CD14-positive monocyte (primary cell): Measurements from ENCODE around the gene WDR62. TPM values are rescaled to one million over a fixed set of nuclear protein-coding genes. Genes with fewer than 3 reads are reported as not detected.

Experiments
- DNase-seq, 3 donors: peaks; one replicate each; pipeline ENCODE4 v3.0.0-alpha.2; 2011 to 2022
- H2AFZ ChIP-seq: 2 replicates; pipeline ENCODE4 v1.6.0; 2012; ENCODE audit warnings: mild to moderate bottlenecking, low read depth, low read length, inconsistent platforms; ENCODE audit not compliant: insufficient read depth, poor library complexity, severe bottlenecking
- H3K27ac ChIP-seq, 2 donors: 1 replicate in 1 of 2; 2 replicates in 1 of 2; pipeline ENCODE4 v1.5.1; 2012 to 2013; ENCODE audit warnings: low read length in 2 of 2, control low read depth in 1 of 2, inconsistent platforms in 1 of 2, low read depth in 1 of 2, mild to moderate bottlenecking in 1 of 2
- H3K27me3 ChIP-seq, 2 donors: one replicate each; pipeline versions ENCODE4 v1.6.0 to v1.6.1; 2011 to 2013; ENCODE audit warnings: low read length in 2 of 2; ENCODE audit not compliant: control insufficient read depth in 2 of 2, insufficient read depth in 2 of 2
- H3K36me3 ChIP-seq, 2 donors: replicated peaks in 1 of 2; 1 replicate in 1 of 2; 2 replicates in 1 of 2; pipeline versions ENCODE4 v1.5.1 to v1.6.1; 2012 to 2013; ENCODE audit warnings: low read length in 2 of 2, control low read depth in 1 of 2, inconsistent platforms in 1 of 2, mild to moderate bottlenecking in 1 of 2; ENCODE audit not compliant: insufficient read depth in 2 of 2, control insufficient read depth in 1 of 2
- H3K4me1 ChIP-seq, 2 donors: 1 replicate in 1 of 2; 2 replicates in 1 of 2; pipeline versions ENCODE4 v1.5.1 to v1.6.1; 2012 to 2013; ENCODE audit warnings: low read length in 2 of 2, control low read depth in 1 of 2, inconsistent platforms in 1 of 2, mild to moderate bottlenecking in 1 of 2, moderate library complexity in 1 of 2; ENCODE audit not compliant: insufficient read depth in 2 of 2, control insufficient read depth in 1 of 2
- H3K4me2 ChIP-seq: replicated peaks from 2 replicates; pipeline ENCODE3; 2012; ENCODE audit warnings: low read length, moderate library complexity, mild to moderate bottlenecking; ENCODE audit not compliant: poor library complexity, severe bottlenecking; ENCODE audit errors: extremely low read depth
- H3K4me3 ChIP-seq, 3 experiments: fragments of 200-600 bp in 1 of 3; sonication (generic) in 1 of 3; replicated peaks in 1 of 3; 1 replicate in 2 of 3; 2 replicates in 1 of 3; pipeline ENCODE4 v1.5.1; 2011 to 2013; ENCODE audit warnings: low read length in 3 of 3, mild to moderate bottlenecking in 3 of 3, control low read depth in 2 of 3, low read depth in 2 of 3, inconsistent platforms in 1 of 3, moderate library complexity in 1 of 3
- H3K79me2 ChIP-seq: 2 replicates; pipeline ENCODE4 v1.6.0; 2012; ENCODE audit warnings: mild to moderate bottlenecking, control low read depth, inconsistent platforms, low read length, moderate library complexity; ENCODE audit not compliant: insufficient read depth
- H3K9ac ChIP-seq: 2 replicates; pipeline ENCODE4 v1.6.0; 2017; ENCODE audit warnings: low read length, mild to moderate bottlenecking; ENCODE audit not compliant: insufficient read depth, poor library complexity, severe bottlenecking
- H3K9me3 ChIP-seq, 2 donors: replicated peaks in 1 of 2; 1 replicate in 1 of 2; 2 replicates in 1 of 2; pipeline versions ENCODE4 v1.5.1 to v1.6.1; 2012 to 2013; ENCODE audit warnings: low read length in 2 of 2, control low read depth in 1 of 2; ENCODE audit not compliant: control insufficient read depth in 1 of 2, insufficient read depth in 1 of 2
- H4K20me1 ChIP-seq: 2 replicates; pipeline ENCODE4 v1.6.0; 2012; ENCODE audit warnings: mild to moderate bottlenecking, low read length, control low read depth, moderate library complexity; ENCODE audit not compliant: insufficient read depth
- H3K27ac Mint-ChIP-seq, 7 donors: one replicate each; pipeline ENCODE4 v1.8.0; 2020; ENCODE audit warnings: mild to moderate bottlenecking in 7 of 7, mixed read lengths in 7 of 7, moderate library complexity in 6 of 7, inconsistent platforms in 2 of 7
- H3K27me3 Mint-ChIP-seq, 3 donors: one replicate each; pipeline ENCODE4 v1.8.0; 2021 to 2022; ENCODE audit warnings: low read depth in 3 of 3, mild to moderate bottlenecking in 3 of 3, mixed read lengths in 3 of 3, moderate library complexity in 3 of 3, inconsistent platforms in 1 of 3
- H3K36me3 Mint-ChIP-seq, 2 donors: one replicate each; pipeline ENCODE4 v1.8.0; 2020; ENCODE audit warnings: mixed read lengths in 2 of 2, inconsistent platforms in 1 of 2, mild to moderate bottlenecking in 1 of 2
- H3K4me1 Mint-ChIP-seq: one replicate; pipeline ENCODE4 v1.8.0; 2020; ENCODE audit warnings: mild to moderate bottlenecking, mixed read lengths
- H3K4me3 Mint-ChIP-seq, 2 donors: one replicate each; pipeline ENCODE4 v1.8.0; 2020; ENCODE audit warnings: mild to moderate bottlenecking in 2 of 2, mixed read lengths in 2 of 2, moderate library complexity in 1 of 2
- H3K9me3 Mint-ChIP-seq, 7 donors: one replicate each; pipeline ENCODE4 v1.8.0; 2020 to 2022; ENCODE audit warnings: mixed read lengths in 7 of 7, mild to moderate bottlenecking in 6 of 7, moderate library complexity in 6 of 7, inconsistent platforms in 2 of 7
- WGBS: methylation state at CpG from one replicate; pipeline ENCODE4 v1.1.5; 2013; ENCODE audit warnings: missing lambda C conversion rate; ENCODE audit not compliant: insufficient coverage; 5-methylcytosine and 5-hydroxymethylcytosine counted together
- intact Hi-C, 2 donors: fragments of 100-400 bp; cut with micrococcal nuclease; formaldehyde crosslinking; loops; one replicate each; pipeline versions ENCODE4 v1.15.0 to v1.15.1; 2023
- polyA plus RNA-seq, 3 donors: library from polyadenylated mRNA; depleted of rRNA in 1 of 3; unstranded in 2 of 3; stranded (reverse) in 1 of 3; fragments of 300-500 nt in 2 of 3; fragments of >200 nt in 1 of 3; fragmentation: Illumina TruSeq in 2 of 3; gene quantifications; 1 replicate in 2 of 3; 2 replicates in 1 of 3; pipeline ENCODE4 v1.2.3, GENCODE V29; 2012 to 2021
- TF ChIP-seq, protein P1 (sequence below): fragments of 200-600 bp; IDR thresholded peaks from one replicate; pipeline ENCODE4 v1.8.0; 2022; ENCODE audit warnings: antibody characterized with exemption, mild to moderate bottlenecking

WDR62 gene
- polyA plus RNA-seq, 3 donors: 0.05 to 0.88 TPM; not detected in 1

DNA sequence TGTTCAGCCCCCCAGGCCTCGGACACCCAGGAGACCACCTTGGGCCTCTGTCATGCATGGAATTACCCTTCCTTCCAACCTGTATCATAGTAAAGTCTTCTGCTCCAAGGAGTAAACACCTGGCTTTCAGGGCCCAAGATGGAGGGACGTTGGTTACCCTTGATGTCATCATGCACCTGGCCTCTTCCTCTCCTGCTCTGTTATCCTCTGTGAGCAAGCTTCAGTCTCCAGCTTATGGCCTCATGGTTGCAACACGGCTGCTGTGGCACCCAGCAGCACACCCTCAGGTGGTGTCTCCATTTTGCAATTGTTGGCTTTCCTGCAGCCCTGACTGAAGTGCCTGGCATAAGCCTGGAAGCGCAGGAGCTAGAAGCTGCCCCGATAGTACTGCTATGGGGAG, 52.3 kb downstream of the WDR62 start:
- H3K4me1 Mint-ChIP-seq: no peaks in the 10 kb centered on the region

DNA sequence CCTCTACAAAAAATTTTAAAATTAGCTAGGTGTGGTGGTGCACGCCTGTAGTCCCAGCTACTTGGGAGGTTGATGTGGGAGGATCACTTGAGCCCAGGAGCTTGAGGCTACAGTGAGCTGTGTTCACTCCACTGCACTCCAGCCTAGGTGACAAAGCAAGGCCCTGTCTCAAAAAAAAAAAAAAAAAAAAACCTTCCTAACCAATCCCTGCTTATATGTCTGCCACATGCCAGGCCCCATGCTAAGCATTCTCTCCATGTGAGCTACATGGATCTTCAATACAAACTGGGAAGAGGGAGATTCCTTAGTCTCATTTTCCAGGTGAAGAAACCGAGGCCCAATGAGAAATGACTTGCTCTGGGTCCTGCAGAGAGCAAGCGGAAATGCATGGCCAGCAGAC, 54.0 kb downstream of the WDR62 start:
- H3K4me1 Mint-ChIP-seq: peaks cover 3% of the 10 kb centered on the region
- Histone ChIP-seq H3K9me3 (no peaks in the 10 kb centered on the region), H4K20me1 (no peaks in the 10 kb centered on the region), H2AFZ (no peak overlapping the region), H3K4me3 (no peak overlapping the region), H3K79me2 (peaks cover 4% of the 10 kb centered on the region), H3K36me3 (peaks cover 20 to 39% of the 10 kb centered on the region in 2 donors), H3K4me2 (no peak overlapping the region), H3K4me1 (peaks cover 2 to 4% of the 10 kb centered on the region in 2 donors), H3K9ac (no peak overlapping the region), H3K27me3 (no peaks in the 10 kb centered on the region), H3K27ac (no peak overlapping the region)
- TF ChIP-seq, protein P1, sequence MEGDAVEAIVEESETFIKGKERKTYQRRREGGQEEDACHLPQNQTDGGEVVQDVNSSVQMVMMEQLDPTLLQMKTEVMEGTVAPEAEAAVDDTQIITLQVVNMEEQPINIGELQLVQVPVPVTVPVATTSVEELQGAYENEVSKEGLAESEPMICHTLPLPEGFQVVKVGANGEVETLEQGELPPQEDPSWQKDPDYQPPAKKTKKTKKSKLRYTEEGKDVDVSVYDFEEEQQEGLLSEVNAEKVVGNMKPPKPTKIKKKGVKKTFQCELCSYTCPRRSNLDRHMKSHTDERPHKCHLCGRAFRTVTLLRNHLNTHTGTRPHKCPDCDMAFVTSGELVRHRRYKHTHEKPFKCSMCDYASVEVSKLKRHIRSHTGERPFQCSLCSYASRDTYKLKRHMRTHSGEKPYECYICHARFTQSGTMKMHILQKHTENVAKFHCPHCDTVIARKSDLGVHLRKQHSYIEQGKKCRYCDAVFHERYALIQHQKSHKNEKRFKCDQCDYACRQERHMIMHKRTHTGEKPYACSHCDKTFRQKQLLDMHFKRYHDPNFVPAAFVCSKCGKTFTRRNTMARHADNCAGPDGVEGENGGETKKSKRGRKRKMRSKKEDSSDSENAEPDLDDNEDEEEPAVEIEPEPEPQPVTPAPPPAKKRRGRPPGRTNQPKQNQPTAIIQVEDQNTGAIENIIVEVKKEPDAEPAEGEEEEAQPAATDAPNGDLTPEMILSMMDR: no peak
- no peak overlapping the region for H3K4me3 Mint-ChIP-seq
- H3K27me3 Mint-ChIP-seq: peaks cover 0 to 1% (median 0%) of the 10 kb centered on the region in 3 donors
- intact Hi-C loops: no loop called here
- H3K27ac Mint-ChIP-seq: no peak overlapping the region
- H3K36me3 Mint-ChIP-seq: peaks cover 23 to 40% of the 10 kb centered on the region in 2 donors
- H3K9me3 Mint-ChIP-seq: no peaks in the 10 kb centered on the region
- no peak for DNase-seq
- WGBS: 92% methylated on average over 2 of the region's 3 CpGs

More for the DNA sequence above, 52.3 kb downstream of the WDR62 start:
- DNase-seq: no peak
- intact Hi-C loops: no loop called here
- H3K36me3 Mint-ChIP-seq: peaks cover 21 to 42% of the 10 kb centered on the region in 2 donors
- H3K36me3 ChIP-seq: peaks cover 27 to 41% of the 10 kb centered on the region in 2 donors
- H3K4me3 Mint-ChIP-seq: no peak overlapping the region
- no peak overlapping the region for H3K4me2 ChIP-seq
- H3K9ac ChIP-seq: no peak overlapping the region
- no peaks in the 10 kb centered on the region for H3K9me3 ChIP-seq
- H3K27ac Mint-ChIP-seq: no peak overlapping the region
- H3K79me2 ChIP-seq: no peaks in the 10 kb centered on the region
- H3K27me3 ChIP-seq: no peaks in the 10 kb centered on the region
- no peak overlapping the region for H3K4me3 ChIP-seq
- no peak overlapping the region for H3K27ac ChIP-seq
- H3K9me3 Mint-ChIP-seq: no peaks in the 10 kb centered on the region
- peaks cover 0 to 2% (median under 1%) of the 10 kb centered on the region in 3 donors for H3K27me3 Mint-ChIP-seq
- H2AFZ ChIP-seq: no peak overlapping the region
- 91% methylated on average over 4 of the region's 5 CpGs for WGBS
- H4K20me1 ChIP-seq: no peaks in the 10 kb centered on the region
- no peaks in the 10 kb centered on the region for H3K4me1 ChIP-seq
- TF ChIP-seq, protein P1: no peak
